ENCODE data around the gene FAM120B.

FAM120B gene

DNA sequence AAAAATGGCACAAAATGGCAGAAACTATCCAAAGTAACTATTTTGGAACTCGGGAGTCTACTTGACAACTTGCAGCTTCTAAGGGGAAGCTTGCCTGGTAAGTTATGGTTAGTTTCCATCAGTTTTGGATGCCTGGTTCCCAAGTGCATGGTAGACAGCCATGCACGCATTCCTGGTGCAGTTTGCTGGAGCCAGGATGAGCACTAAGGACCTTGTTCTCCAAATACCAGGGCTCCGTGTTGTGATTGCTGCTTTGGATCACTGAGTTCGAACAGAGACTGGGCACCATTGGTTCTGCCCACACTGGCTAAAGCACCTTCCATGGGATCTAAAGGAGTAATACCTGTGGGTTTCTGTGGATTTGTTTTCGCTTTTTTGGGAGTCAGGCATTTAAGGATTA lies 103.7 kb downstream of the FAM120B start:
- TF ChIP-seq, protein P1, sequence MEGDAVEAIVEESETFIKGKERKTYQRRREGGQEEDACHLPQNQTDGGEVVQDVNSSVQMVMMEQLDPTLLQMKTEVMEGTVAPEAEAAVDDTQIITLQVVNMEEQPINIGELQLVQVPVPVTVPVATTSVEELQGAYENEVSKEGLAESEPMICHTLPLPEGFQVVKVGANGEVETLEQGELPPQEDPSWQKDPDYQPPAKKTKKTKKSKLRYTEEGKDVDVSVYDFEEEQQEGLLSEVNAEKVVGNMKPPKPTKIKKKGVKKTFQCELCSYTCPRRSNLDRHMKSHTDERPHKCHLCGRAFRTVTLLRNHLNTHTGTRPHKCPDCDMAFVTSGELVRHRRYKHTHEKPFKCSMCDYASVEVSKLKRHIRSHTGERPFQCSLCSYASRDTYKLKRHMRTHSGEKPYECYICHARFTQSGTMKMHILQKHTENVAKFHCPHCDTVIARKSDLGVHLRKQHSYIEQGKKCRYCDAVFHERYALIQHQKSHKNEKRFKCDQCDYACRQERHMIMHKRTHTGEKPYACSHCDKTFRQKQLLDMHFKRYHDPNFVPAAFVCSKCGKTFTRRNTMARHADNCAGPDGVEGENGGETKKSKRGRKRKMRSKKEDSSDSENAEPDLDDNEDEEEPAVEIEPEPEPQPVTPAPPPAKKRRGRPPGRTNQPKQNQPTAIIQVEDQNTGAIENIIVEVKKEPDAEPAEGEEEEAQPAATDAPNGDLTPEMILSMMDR (conservative IDR thresholded peaks at IDR 0.05; ENCODE audit: low read depth, low read length), result no peak
- H3K4me3 ChIP-seq (ENCODE audit: low read depth, low read length), result no peak overlapping the region
- DNase-seq (ENCODE audit: low read depth), result no peak

GRCh38 chr6:170415318-170415717 lies 108.8 kb downstream of the FAM120B start:
- no peak overlapping the region for H3K4me3 ChIP-seq (ENCODE audit: low read depth, low read length)
- TF ChIP-seq, protein P1 (conservative IDR thresholded peaks at IDR 0.05; ENCODE audit: low read depth, low read length), result no peak
- no peak for DNase-seq (ENCODE audit: low read depth)

GRCh38 chr6:170416303-170416702 lies 109.7 kb downstream of the FAM120B start:
- TF ChIP-seq, protein P1 (conservative IDR thresholded peaks at IDR 0.05; ENCODE audit: low read depth, low read length), result no peak
- DNase-seq (ENCODE audit: low read depth), result no peak
- no peak overlapping the region for H3K4me3 ChIP-seq (ENCODE audit: low read depth, low read length)

DNA sequence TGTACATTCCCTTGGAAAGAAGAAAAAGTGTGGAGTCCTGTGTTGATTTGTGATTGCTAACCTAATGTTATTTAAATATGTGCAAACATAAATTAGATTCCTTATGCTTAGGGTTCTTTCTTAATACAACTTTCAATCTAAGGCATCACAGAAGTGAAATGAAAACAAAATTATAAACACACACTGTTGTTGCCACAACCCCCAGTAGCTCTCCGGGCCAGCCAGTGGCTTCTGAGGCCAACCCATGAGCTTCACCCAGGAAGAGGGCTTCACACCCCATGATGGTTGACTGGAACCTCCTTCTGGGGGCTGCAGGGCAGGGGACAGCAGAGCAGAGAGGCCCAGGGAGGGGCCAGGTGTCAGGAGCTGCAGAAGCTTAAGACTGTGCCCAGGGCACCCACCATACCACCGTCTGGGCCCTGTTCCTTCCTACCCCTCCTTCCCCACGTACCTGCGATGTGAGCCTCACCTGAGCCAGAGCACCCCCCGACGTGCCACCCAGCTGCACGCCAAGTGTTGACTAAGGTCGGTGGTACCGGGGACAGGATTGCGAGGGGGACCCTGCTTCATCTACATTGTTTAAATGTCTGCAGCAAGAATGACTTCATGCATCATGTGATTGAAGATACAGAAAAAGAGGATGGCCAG lies 110.5 kb downstream of the FAM120B start:
- TF ChIP-seq, protein P1 (conservative IDR thresholded peaks at IDR 0.05; ENCODE audit: low read depth, low read length), result no peak
- no peak for DNase-seq (ENCODE audit: low read depth)
- H3K4me3 ChIP-seq (ENCODE audit: low read depth, low read length), result no peak overlapping the region

- TF ChIP-seq, protein P1 (conservative IDR thresholded peaks at IDR 0.05; ENCODE audit: low read depth, low read length), result no peak
- no peak overlapping the region for H3K4me3 ChIP-seq (ENCODE audit: low read depth, low read length)
- DNase-seq (ENCODE audit: low read depth), result no peak
Observed at GRCh38 chr6:170417881-170418280, 111.3 kb downstream of the FAM120B start.

DNA sequence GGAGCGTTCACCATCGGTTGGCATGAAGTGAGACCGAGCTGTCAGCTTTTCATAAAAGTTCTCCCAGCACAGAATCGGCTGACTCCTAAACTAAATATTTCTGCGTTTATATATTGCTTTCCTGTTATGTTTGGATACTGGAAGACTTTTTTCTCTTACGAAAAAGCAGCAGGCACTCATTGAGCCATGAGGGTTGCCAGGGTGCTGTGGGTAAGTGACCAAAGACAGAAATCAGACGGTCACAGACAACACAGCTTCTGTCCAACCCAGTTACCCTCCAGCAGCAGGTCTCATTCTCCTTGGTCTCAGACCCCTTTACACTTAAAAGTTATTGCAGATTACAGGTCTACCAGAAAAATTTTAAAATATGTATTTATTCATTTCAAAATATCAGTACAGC lies 113.7 kb downstream of the FAM120B start:
- no peak overlapping the region for H3K4me3 ChIP-seq (ENCODE audit: low read depth, low read length)
- TF ChIP-seq, protein P1 (conservative IDR thresholded peaks at IDR 0.05; ENCODE audit: low read depth, low read length), result no peak
- DNase-seq (ENCODE audit: low read depth), result no peak
